ENCODE measurements around the gene MRPS35.

DNA sequence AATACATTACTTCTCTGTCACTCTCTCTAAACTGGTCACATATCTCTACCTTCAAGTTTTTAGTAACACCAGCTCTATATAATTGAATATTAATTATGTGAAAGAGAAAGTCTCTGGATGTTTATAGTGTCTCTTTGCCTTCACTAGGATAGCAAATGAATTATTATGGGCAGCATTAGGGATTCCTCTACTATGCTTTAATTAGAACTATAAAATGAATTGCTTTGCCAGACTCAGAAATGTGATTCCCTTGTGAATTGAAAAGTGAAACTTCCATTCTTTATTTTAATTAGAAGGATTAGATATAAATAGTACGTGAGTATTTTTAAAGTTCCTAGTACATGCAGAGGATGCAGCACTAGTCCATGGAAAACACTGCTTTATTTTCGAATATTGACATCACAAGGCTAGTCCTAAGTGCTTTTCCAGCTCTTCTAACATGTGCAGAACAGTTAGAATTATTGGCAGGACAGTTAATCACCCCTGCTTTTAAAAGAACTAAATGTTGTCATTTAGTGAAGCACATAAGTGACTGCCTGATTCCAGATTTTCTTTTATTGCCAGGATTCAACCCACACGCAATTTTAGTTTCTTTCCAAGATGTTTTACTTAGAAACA lies 37.4 kb upstream of the MRPS35 start:
- TF ChIP-seq, protein P1, sequence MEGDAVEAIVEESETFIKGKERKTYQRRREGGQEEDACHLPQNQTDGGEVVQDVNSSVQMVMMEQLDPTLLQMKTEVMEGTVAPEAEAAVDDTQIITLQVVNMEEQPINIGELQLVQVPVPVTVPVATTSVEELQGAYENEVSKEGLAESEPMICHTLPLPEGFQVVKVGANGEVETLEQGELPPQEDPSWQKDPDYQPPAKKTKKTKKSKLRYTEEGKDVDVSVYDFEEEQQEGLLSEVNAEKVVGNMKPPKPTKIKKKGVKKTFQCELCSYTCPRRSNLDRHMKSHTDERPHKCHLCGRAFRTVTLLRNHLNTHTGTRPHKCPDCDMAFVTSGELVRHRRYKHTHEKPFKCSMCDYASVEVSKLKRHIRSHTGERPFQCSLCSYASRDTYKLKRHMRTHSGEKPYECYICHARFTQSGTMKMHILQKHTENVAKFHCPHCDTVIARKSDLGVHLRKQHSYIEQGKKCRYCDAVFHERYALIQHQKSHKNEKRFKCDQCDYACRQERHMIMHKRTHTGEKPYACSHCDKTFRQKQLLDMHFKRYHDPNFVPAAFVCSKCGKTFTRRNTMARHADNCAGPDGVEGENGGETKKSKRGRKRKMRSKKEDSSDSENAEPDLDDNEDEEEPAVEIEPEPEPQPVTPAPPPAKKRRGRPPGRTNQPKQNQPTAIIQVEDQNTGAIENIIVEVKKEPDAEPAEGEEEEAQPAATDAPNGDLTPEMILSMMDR (IDR thresholded peaks at IDR 0.05 in 8 of 11, conservative IDR thresholded peaks at IDR 0.05 in 3 of 11): no peak
- TF ChIP-seq POLR2A (IDR thresholded peaks at IDR 0.05) (no peak), POLR2AphosphoS5 (IDR thresholded peaks at IDR 0.05) (no peak)
